ENCODE measurements around the gene EFHD1.
"Not testable (repeated sequence)": the region's sequence is repeated elsewhere in the genome, so short reads cannot be mapped to it uniquely, and the experiment has no call there.

The EFHD1 gene

GRCh38 chr2:232697059-232697806, 63.8 kb downstream of the EFHD1 start, which contains the start of gene GIGYF2:
GIGYF2 (plus strand) TSS chr2:232697331; CDS start chr2:232735198, 37,867 bp downstream.
- DNase-seq: peak; percentile 97

- DNase-seq: no peak
Observed at GRCh38 chr2:232697807-232698110, 64.4 kb downstream of the EFHD1 start.

GRCh38 chr2:232698556-232699091, 65.2 kb downstream of the EFHD1 start:
- no peak for DNase-seq

GRCh38 chr2:232699110-232699509, 65.7 kb downstream of the EFHD1 start:
- no peak for DNase-seq

GRCh38 chr2:232700154-232700553, 66.8 kb downstream of the EFHD1 start:
- no peak for DNase-seq

- no peak for DNase-seq
Observed at GRCh38 chr2:232707076-232707475, 73.7 kb downstream of the EFHD1 start.

- no peak for DNase-seq
Observed at GRCh38 chr2:232713505-232713904, 80.1 kb downstream of the EFHD1 start.

- DNase-seq: no peak
Observed at GRCh38 chr2:232714969-232715368, 81.6 kb downstream of the EFHD1 start.

GRCh38 chr2:232720056-232720455, 86.7 kb downstream of the EFHD1 start:
- not testable (repeated sequence) for DNase-seq

GRCh38 chr2:232721261-232721660, 87.9 kb downstream of the EFHD1 start:
- no peak for DNase-seq

- peak; percentile 44 for DNase-seq
Observed at GRCh38 chr2:232721882-232722281, 88.5 kb downstream of the EFHD1 start.

GRCh38 chr2:232723027-232723426, 89.6 kb downstream of the EFHD1 start:
- no peak for DNase-seq

- no peak for DNase-seq
Observed at GRCh38 chr2:232728785-232729184, 95.4 kb downstream of the EFHD1 start.

- no peak for DNase-seq
Observed at GRCh38 chr2:232731470-232731869, 98.1 kb downstream of the EFHD1 start.
